22Rv1 (cell line): ENCODE data around the gene CADM4.
A peak's percentile ranks its signal among the peaks of the same experiment; 100 is the strongest.
"Not testable (repeated sequence)": the region's sequence is repeated elsewhere in the genome, so short reads cannot be mapped to it uniquely, and the experiment has no call there.

Experiments
- H3K27ac ChIP-seq: fragments of 450-650 bp; 2 replicates; pipeline ENCODE4 v1.5.1; 2017
- CTCF ChIP-seq: fragments of 450-650 bp; IDR thresholded peaks from 2 replicates; pipeline ENCODE4 v1.5.1; 2017; ENCODE audit warnings: mild to moderate bottlenecking
- ZFX ChIP-seq: fragments of 450-650 bp; IDR thresholded peaks from 2 replicates; pipeline ENCODE4 v1.6.1; 2017; ENCODE audit warnings: antibody characterized with exemption, borderline replicate concordance

Gene CADM4

GRCh38 chr19:43594710-43595604 lies 44.7 kb downstream of the CADM4 start:
- TF ChIP-seq CTCF (peak; percentile 94), ZFX (no peak)

GRCh38 chr19:43594081-43594697 lies 45.5 kb downstream of the CADM4 start:
- H3K27ac ChIP-seq: no peak overlapping the region; the same call in 1 of the 2 replicates
- TF ChIP-seq CTCF (no peak), ZFX (no peak)

More at GRCh38 chr19:43594710-43595604, 44.7 kb downstream of the CADM4 start:
- peak overlapping the region; percentile 86 for H3K27ac ChIP-seq

GRCh38 chr19:43592800-43593350 lies 46.8 kb downstream of the CADM4 start:
- TF ChIP-seq ZFX (no peak), CTCF (no peak)
- no peak overlapping the region for H3K27ac ChIP-seq

GRCh38 chr19:43591904-43592772 lies 47.5 kb downstream of the CADM4 start:
- TF ChIP-seq CTCF (no peak), ZFX (no peak)
- H3K27ac ChIP-seq: no peak overlapping the region

- TF ChIP-seq ZFX (no peak), CTCF (no peak)
Measured at GRCh38 chr19:43589678-43590077, 50.0 kb downstream of the CADM4 start.

GRCh38 chr19:43589277-43589676 lies 50.4 kb downstream of the CADM4 start:
- H3K27ac ChIP-seq: no peak overlapping the region
- TF ChIP-seq CTCF: no peak
- TF ChIP-seq ZFX: no peak

More at GRCh38 chr19:43589678-43590077, 50.0 kb downstream of the CADM4 start:
- no peak overlapping the region for H3K27ac ChIP-seq

GRCh38 chr19:43587029-43587428 lies 52.6 kb downstream of the CADM4 start:
- H3K27ac ChIP-seq: not testable (repeated sequence)
